Ishikawa (cell line): ENCODE results near the gene MMP2.

ENCODE experiments used
- CEBPB ChIP-seq: IDR thresholded peaks from 2 replicates; pipeline ENCODE4 v1.6.1; 2012
- CREB1 ChIP-seq: IDR thresholded peaks from 2 replicates; pipeline ENCODE4 v1.6.1; 2012; ENCODE audit warnings: low read depth
- EGR1 ChIP-seq: IDR thresholded peaks from 2 replicates; pipeline ENCODE4 v1.6.1; 2012
- EP300 ChIP-seq: IDR thresholded peaks from 2 replicates; pipeline ENCODE4 v1.6.1; 2012; ENCODE audit warnings: borderline replicate concordance
- FOXM1 ChIP-seq: IDR thresholded peaks from 2 replicates; pipeline ENCODE4 v1.6.1; 2012; ENCODE audit warnings: low read depth, borderline replicate concordance
- MAX ChIP-seq: IDR thresholded peaks from 2 replicates; pipeline ENCODE4 v1.6.1; 2012
- NFIC ChIP-seq: IDR thresholded peaks from 2 replicates; pipeline ENCODE4 v1.6.1; 2012
- RAD21 ChIP-seq: IDR thresholded peaks from 2 replicates; pipeline ENCODE4 v1.6.1; 2012; ENCODE audit warnings: low read depth
- TAF1 ChIP-seq: IDR thresholded peaks from 2 replicates; pipeline ENCODE4 v1.6.1; 2012; ENCODE audit warnings: low read depth, mild to moderate bottlenecking
- TCF12 ChIP-seq: IDR thresholded peaks from 2 replicates; pipeline ENCODE4 v1.6.1; 2012; ENCODE audit warnings: low read depth
- TEAD4 ChIP-seq: IDR thresholded peaks from 2 replicates; pipeline ENCODE4 v1.6.1; 2012
- USF1 ChIP-seq: IDR thresholded peaks from 2 replicates; pipeline ENCODE4 v1.6.1; 2012
- YY1 ChIP-seq: IDR thresholded peaks from 2 replicates; pipeline ENCODE4 v1.6.1; 2012; ENCODE audit warnings: low read depth
- ZBTB7A ChIP-seq: IDR thresholded peaks from 2 replicates; pipeline ENCODE4 v1.6.1; 2012; ENCODE audit warnings: low read depth
- TF ChIP-seq, protein P1 (sequence below): IDR thresholded peaks from 2 replicates; pipeline ENCODE4 v1.6.1; 2012; ENCODE audit warnings: low read depth, mild to moderate bottlenecking

The MMP2 gene

GRCh38 chr16:55467898-55468297 lies 11.1 kb upstream of the MMP2 start:
- TF ChIP-seq ZBTB7A, result no peak
- no peak for TF ChIP-seq TEAD4
- TF ChIP-seq TCF12, result no peak
- no peak for TF ChIP-seq EP300
- no peak for TF ChIP-seq USF1
- TF ChIP-seq EGR1, result no peak
- no peak for TF ChIP-seq FOXM1
- TF ChIP-seq, protein P1, sequence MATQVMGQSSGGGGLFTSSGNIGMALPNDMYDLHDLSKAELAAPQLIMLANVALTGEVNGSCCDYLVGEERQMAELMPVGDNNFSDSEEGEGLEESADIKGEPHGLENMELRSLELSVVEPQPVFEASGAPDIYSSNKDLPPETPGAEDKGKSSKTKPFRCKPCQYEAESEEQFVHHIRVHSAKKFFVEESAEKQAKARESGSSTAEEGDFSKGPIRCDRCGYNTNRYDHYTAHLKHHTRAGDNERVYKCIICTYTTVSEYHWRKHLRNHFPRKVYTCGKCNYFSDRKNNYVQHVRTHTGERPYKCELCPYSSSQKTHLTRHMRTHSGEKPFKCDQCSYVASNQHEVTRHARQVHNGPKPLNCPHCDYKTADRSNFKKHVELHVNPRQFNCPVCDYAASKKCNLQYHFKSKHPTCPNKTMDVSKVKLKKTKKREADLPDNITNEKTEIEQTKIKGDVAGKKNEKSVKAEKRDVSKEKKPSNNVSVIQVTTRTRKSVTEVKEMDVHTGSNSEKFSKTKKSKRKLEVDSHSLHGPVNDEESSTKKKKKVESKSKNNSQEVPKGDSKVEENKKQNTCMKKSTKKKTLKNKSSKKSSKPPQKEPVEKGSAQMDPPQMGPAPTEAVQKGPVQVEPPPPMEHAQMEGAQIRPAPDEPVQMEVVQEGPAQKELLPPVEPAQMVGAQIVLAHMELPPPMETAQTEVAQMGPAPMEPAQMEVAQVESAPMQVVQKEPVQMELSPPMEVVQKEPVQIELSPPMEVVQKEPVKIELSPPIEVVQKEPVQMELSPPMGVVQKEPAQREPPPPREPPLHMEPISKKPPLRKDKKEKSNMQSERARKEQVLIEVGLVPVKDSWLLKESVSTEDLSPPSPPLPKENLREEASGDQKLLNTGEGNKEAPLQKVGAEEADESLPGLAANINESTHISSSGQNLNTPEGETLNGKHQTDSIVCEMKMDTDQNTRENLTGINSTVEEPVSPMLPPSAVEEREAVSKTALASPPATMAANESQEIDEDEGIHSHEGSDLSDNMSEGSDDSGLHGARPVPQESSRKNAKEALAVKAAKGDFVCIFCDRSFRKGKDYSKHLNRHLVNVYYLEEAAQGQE, result no peak
- TF ChIP-seq MAX, result no peak
- no peak for TF ChIP-seq CEBPB
- no peak for TF ChIP-seq NFIC
- TF ChIP-seq RAD21, result no peak
- no peak for TF ChIP-seq CREB1
- no peak for TF ChIP-seq TAF1

- TF ChIP-seq MAX, result no peak
- no peak for TF ChIP-seq EP300
- no peak for TF ChIP-seq NFIC
- no peak for TF ChIP-seq EGR1
- TF ChIP-seq ZBTB7A, result no peak
- TF ChIP-seq USF1, result no peak
- no peak for TF ChIP-seq YY1
- TF ChIP-seq RAD21, result no peak
Measured at GRCh38 chr16:55468352-55468990, 10.5 kb upstream of the MMP2 start.

- TF ChIP-seq TEAD4 (no peak), TCF12 (no peak), NFIC (no peak), RAD21 (no peak), FOXM1 (no peak), EGR1 (no peak), ZBTB7A (no peak), USF1 (no peak), EP300 (no peak), TAF1 (no peak)
- TF ChIP-seq, protein P1, result no peak
Measured at GRCh38 chr16:55469821-55470532, 9.0 kb upstream of the MMP2 start.

DNA sequence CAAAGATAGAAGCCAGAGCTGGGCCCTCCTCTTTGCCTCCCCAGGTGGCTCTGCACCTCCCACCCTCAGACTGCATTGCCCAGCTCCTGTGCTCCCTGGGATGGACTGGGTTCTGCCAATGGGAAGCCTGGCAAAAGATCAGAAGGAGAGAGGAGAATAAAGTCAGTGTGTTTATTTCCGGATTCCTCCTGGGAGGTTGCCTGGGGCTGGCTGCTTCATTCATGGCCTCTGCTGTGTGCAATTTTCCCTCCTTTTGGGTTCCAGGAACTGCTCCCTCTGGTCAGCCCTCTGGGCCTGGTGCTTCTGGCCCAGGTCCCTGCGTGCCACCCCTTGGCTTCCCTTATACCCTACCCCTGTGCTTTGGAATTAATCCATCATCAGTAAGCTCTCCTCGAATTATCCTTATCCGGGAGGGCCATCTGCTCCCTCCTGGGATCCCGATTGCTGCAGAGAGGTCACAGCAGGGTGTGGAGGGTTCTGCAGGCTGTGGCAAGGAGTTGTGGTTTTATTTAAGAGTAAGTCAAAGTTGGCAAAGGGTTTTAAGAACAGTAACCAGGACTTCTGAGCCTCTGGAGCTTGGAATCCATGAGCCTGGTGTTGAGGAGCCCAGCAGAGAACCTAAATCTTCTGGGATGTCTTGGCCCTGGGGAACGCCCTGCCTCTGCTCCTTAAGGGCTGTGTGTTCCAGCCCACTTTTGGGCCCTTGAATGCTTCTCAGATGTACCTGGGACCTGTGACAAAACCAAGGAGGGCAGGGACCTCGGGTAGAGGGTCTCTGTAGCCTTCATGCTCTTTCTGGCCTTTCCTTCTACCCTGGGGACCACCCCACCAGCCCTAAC lies 8.2 kb upstream of the MMP2 start:
- TF ChIP-seq, protein P1, result no peak
- no peak for TF ChIP-seq YY1
- no peak for TF ChIP-seq NFIC
- no peak for TF ChIP-seq ZBTB7A
- no peak for TF ChIP-seq TCF12
- TF ChIP-seq CREB1, result no peak
